Measurements from ENCODE around the gene FGD6. TPM values are rescaled to one million over a fixed set of nuclear protein-coding genes. Genes with fewer than 3 reads are reported as not detected.

FGD6 gene
- total and polyA plus RNA-seq, 2 donors: 3.7 to 20.4 TPM

DNA sequence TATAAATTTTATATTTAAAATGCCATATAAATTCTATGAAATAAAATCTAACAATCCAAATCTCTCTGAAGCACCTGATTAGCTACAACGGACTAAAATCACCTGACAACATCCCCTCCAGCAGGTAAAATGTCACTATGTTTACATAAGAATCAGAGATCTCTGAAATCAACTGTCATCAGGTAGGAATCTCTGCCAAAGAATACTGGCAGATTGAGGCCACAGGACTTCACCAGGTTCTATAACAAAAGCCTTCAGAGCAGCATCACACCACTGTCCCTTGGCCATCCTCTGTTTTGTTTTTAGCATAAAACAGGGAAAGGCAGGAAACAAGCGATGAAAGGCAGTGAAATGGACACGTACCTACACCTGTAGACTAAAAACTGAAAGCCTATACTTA lies 22.1 kb downstream of the FGD6 start:
- 91% methylated on average over 3 of the region's 3 CpGs for WGBS
- DNase-seq (ENCODE audit: extremely low spot score): no peak
- Histone ChIP-seq H3K36me3 (ENCODE audit: insufficient read depth) (no peaks in the 10 kb centered on the region), H3K4me3 (ENCODE audit: low read depth, low read length) (no peak overlapping the region), H3K27ac (ENCODE audit: low read depth) (no peak overlapping the region), H3K4me1 (ENCODE audit: insufficient read depth) (no peaks in the 10 kb centered on the region)

DNA sequence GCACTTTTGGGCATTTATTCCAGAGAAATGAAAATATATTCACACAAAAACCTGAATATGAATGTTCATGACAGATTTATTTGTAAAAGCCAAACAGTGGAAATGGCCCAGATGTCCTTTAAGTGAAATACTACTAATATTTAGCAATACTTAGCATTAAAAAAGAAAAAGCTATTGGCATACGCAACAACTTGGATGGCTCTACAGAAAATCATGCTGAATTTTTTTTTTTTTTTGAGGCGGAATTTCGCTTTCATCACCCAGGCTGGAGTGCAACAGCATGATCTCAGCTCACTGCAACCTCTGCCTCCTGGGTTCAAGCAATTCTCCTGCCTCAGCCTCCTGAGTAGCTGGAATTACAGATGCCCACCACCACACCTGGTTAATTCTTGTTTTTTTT lies 24.1 kb downstream of the FGD6 start:
- Histone ChIP-seq H3K4me3 (ENCODE audit: low read depth, low read length) (no peak overlapping the region), H3K36me3 (ENCODE audit: insufficient read depth) (no peaks in the 10 kb centered on the region), H3K27ac (ENCODE audit: low read depth) (no peak overlapping the region), H3K4me1 (ENCODE audit: insufficient read depth) (no peaks in the 10 kb centered on the region)
- no peak for DNase-seq (ENCODE audit: extremely low spot score)
- 90% methylated on average over 3 of the region's 3 CpGs for WGBS

DNA sequence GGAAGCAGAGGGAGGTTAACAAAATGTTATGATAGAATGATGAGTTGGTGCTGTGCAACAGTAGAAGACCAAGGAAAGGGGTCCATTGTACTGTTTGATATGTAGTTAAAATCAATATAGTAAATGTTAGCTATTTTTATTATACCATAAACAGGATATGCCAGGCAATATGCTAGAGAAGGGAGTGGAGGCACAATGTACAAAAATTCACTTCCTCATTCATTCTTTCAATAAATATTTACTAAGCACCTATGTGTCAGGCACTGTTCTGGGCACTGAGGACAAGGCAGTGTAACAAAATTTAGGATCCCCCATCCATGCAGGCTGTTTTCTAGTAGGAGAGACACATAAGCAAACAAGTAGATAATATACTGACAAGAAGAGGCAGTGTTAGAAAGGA lies 25.0 kb downstream of the FGD6 start:
- Histone ChIP-seq H3K36me3 (ENCODE audit: insufficient read depth) (no peaks in the 10 kb centered on the region), H3K27ac (ENCODE audit: low read depth) (no peak overlapping the region), H3K4me3 (ENCODE audit: low read depth, low read length) (no peak overlapping the region), H3K4me1 (ENCODE audit: insufficient read depth) (no peaks in the 10 kb centered on the region)
- no peak for DNase-seq (ENCODE audit: extremely low spot score)

DNA sequence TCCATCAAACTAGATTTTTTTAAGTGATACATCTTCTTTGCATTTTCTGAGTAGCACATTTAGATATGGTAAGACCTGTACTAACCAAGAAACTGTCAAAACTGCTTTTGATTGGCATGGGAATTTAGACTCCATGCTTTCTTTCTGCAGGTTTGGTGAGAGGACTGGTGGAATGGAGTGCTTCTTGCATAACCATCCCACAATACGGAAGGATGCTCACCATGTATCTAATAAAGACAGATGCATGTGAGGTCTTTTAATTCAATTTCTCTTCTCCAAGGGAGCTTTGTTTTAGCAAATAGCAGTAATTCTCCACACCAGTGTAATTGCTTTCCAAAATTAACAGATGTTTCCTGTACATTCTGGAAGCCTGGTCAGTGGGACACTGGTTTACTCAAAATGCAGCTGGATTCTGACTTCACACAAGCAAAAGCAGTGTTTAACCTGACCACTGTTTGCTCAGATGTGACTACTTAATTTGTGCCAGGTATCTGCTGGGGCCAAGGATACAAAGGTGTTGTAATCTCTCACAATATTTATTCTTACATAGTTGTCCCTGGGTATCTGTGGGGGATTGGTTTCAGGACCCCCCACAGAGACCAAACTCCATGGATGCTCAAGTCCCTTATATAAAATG lies 26.1 kb downstream of the FGD6 start:
- no peak for DNase-seq (ENCODE audit: extremely low spot score)
- 62% methylated on average over 1 of the region's 1 CpG for WGBS
- Histone ChIP-seq H3K36me3 (ENCODE audit: insufficient read depth) (no peaks in the 10 kb centered on the region), H3K4me3 (ENCODE audit: low read depth, low read length) (no peak overlapping the region), H3K27ac (ENCODE audit: low read depth) (no peak overlapping the region), H3K4me1 (ENCODE audit: insufficient read depth) (no peaks in the 10 kb centered on the region)

DNA sequence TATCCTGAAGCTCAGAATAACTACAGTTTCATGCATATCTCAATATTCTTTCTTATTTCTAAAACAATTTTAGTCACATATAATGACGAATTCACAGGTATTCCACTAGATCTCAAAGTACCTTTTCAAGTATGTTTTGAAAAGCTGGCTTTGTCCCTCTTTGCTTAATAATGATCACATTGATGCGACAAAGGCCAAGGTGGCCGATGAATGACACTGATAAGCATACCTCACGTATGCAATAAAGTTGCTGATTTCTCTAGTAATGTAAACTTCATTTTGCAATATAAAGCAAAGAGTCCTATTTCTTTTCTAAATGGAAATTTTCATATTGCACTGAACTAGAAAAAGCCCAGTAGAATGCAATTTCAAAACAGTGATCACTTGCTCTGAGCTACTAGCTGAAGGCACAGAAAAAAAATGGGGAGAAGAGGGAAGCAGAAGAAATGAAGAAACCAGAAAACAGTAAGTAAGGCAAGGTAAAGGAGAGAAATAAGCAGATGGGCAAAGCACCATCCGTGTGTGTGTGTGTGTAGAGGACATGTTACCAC lies 29.3 kb downstream of the FGD6 start:
- Histone ChIP-seq H3K4me1 (ENCODE audit: insufficient read depth) (no peaks in the 10 kb centered on the region), H3K36me3 (ENCODE audit: insufficient read depth) (no peaks in the 10 kb centered on the region), H3K27ac (ENCODE audit: low read depth) (no peak overlapping the region), H3K4me3 (ENCODE audit: low read depth, low read length) (no peak overlapping the region)
- 78% methylated on average over 5 of the region's 5 CpGs for WGBS
- no peak for DNase-seq (ENCODE audit: extremely low spot score)

DNA sequence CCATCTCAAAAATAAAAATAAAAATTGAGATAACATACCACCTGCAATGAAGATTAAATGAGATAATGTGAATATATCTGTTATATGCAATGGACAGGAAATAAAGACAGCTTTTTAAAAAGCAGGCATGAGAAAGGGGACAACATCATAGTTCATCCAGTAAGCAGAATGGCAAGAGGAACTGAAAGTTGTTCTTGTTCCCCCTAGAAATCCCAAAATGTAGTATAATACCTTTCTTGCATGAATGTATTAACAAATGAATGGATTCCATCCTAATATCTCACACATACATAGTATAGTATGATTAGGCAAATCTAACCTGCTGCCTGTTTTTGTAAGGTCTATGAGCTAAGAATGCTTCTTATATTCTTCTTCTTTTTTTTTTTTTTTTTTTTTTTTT lies 31.4 kb downstream of the FGD6 start:
- Histone ChIP-seq H3K36me3 (ENCODE audit: insufficient read depth) (no peaks in the 10 kb centered on the region), H3K27ac (ENCODE audit: low read depth) (no peak overlapping the region), H3K4me1 (ENCODE audit: insufficient read depth) (no peaks in the 10 kb centered on the region), H3K4me3 (ENCODE audit: low read depth, low read length) (no peak overlapping the region)
- DNase-seq (ENCODE audit: extremely low spot score): no peak

DNA sequence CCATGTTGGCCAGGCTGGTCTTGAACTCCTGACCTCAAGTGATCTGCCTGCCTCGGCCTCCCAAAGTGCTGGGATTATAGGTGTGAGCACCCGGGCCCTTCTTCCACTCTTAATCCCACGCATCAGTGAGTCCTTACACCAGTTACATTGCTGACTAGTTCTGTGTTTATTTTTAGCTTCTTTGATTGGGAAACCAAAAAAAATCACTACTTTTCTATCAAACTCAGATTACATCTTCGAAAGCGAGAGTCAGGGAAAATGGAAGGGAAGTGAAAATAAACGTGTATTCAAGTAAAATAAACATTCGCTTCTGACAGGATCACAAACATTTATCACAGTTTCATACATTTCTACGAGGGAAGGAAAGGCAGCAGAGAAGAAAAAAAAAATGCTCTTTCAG lies 32.2 kb downstream of the FGD6 start:
- H3K36me3 ChIP-seq (ENCODE audit: insufficient read depth): no peaks in the 10 kb centered on the region
- no peak overlapping the region for H3K4me3 ChIP-seq (ENCODE audit: low read depth, low read length)
- no peak for DNase-seq (ENCODE audit: extremely low spot score)
- H3K27ac ChIP-seq (ENCODE audit: low read depth): no peak overlapping the region
- WGBS: 85% methylated on average over 8 of the region's 8 CpGs
- no peaks in the 10 kb centered on the region for H3K4me1 ChIP-seq (ENCODE audit: insufficient read depth)

DNA sequence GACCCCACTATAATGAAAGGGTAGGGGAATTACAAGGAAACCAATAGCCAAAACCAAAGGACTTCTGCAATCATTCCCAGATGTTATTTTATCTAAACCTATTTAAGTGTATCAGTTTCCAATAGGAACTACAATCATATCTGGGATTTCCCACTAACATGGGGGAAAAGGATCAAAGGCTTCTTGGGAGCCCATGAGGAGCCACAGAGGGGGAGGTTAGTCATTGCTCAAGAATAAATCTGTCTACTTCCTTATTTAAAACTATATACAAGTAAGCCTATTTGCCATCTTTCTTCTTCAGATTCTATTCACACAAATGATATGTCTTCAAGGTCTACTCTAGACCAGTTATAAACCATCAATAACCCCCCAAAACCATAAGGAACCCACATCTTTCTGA lies 33.1 kb downstream of the FGD6 start:
- no peak overlapping the region for H3K4me3 ChIP-seq (ENCODE audit: low read depth, low read length)
- no peak overlapping the region for H3K27ac ChIP-seq (ENCODE audit: low read depth)
- no peaks in the 10 kb centered on the region for H3K4me1 ChIP-seq (ENCODE audit: insufficient read depth)
- H3K36me3 ChIP-seq (ENCODE audit: insufficient read depth): no peaks in the 10 kb centered on the region
- no peak for DNase-seq (ENCODE audit: extremely low spot score)

DNA sequence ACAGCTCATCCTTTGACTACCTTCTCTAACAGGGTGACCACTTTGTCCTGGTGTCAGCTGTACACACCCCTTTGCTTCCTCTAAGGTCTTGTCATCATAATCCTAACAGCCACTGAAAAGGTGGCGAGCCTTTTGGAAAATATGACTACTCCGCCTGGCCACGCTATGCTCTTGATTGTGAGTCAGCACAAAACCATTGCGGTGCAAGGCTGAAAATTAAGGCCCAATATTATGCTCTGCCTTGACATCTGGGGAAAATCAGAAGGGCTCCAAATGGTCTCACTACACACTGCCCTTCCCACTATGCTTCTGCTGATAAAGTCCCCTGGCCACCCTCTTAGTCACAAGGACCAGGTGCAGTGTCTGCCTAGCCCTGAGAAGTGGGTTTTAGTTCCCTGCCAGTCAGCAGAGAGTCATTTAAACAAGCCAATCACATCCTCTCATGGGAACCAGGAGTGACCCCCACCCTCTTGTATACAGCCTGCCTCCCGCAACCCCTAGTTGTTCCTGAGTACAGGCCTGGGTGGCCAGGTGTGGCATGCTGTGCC lies 34.3 kb downstream of the FGD6 start:
- WGBS: 76% methylated on average over 5 of the region's 5 CpGs
- Histone ChIP-seq H3K4me3 (ENCODE audit: low read depth, low read length) (no peak overlapping the region), H3K27ac (ENCODE audit: low read depth) (no peak overlapping the region), H3K36me3 (ENCODE audit: insufficient read depth) (no peaks in the 10 kb centered on the region), H3K4me1 (ENCODE audit: insufficient read depth) (no peaks in the 10 kb centered on the region)
- no peak for DNase-seq (ENCODE audit: extremely low spot score)

DNA sequence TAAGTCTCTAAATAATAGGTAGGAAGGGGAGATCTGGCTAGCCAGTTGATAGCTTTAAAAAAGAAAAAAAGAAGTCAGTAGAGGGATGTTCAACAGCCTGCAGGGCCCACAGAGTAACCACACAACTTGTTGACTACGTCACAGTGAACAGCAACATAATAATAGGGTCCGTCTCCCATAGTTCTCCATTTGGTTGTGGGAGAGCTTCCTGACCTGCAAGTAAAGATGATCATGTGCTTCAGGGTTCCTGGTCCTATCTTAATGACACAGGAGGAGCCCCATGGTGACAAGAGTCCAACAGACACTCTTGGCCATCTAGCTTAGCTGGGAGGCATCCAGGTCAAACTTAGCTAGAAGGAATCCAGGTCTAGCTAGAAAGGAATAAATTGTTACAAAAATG lies 36.2 kb downstream of the FGD6 start:
- H3K36me3 ChIP-seq (ENCODE audit: insufficient read depth): no peaks in the 10 kb centered on the region
- WGBS: 80% methylated on average over 2 of the region's 2 CpGs
- no peak overlapping the region for H3K27ac ChIP-seq (ENCODE audit: low read depth)
- DNase-seq (ENCODE audit: extremely low spot score): no peak
- H3K4me1 ChIP-seq (ENCODE audit: insufficient read depth): no peaks in the 10 kb centered on the region
- no peak overlapping the region for H3K4me3 ChIP-seq (ENCODE audit: low read depth, low read length)

DNA sequence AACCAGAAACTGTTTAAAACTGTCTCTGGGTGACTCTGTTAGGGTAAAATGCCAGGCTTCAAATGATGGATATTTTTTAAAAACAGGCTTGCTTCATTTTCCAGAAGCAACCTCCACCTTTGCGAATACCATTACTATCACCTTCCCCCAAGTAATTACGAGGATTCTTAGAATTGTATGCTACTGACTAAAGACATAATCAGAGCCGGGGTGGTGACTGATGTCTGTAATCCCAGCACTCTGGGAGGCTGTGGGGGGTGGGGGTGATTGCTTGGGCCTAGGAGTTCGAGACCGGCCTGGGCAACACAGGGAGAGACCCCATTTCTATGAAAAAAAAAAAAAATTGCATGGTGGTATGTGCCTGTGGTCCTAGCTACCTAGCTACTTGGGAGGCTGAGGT lies 38.3 kb downstream of the FGD6 start:
- H3K4me1 ChIP-seq (ENCODE audit: insufficient read depth): no peaks in the 10 kb centered on the region
- 75% methylated on average over 5 of the region's 5 CpGs for WGBS

DNA sequence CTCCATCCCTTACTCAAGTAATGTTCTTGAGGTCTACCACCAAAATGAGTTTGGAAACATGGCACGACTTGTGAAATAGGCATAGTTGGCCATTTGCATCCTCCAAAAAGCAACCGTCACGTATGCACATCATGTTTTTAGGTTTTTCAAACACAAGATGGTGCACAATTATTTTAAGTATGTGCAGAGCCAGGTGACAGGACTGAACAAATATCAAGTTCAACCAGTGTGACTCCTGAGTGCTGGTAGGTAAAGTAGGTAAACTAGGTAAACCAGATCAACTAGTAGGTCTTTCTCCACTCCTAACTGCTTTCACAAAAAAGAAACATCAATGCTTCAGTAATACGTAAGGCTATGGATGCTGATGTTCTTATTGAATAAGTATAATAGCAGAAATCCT lies 39.1 kb downstream of the FGD6 start:
- H3K36me3 ChIP-seq (ENCODE audit: insufficient read depth): no peaks in the 10 kb centered on the region
- no peak overlapping the region for H3K27ac ChIP-seq (ENCODE audit: low read depth)
- WGBS: 85% methylated on average over 4 of the region's 4 CpGs
- no peaks in the 10 kb centered on the region for H3K4me1 ChIP-seq (ENCODE audit: insufficient read depth)
- H3K4me3 ChIP-seq (ENCODE audit: low read depth, low read length): no peak overlapping the region
- no peak for DNase-seq (ENCODE audit: extremely low spot score)

More for the DNA sequence above, 38.3 kb downstream of the FGD6 start:
- no peak for DNase-seq (ENCODE audit: extremely low spot score)
- H3K4me3 ChIP-seq (ENCODE audit: low read depth, low read length): no peak overlapping the region
- no peaks in the 10 kb centered on the region for H3K36me3 ChIP-seq (ENCODE audit: insufficient read depth)
- H3K27ac ChIP-seq (ENCODE audit: low read depth): no peak overlapping the region

DNA sequence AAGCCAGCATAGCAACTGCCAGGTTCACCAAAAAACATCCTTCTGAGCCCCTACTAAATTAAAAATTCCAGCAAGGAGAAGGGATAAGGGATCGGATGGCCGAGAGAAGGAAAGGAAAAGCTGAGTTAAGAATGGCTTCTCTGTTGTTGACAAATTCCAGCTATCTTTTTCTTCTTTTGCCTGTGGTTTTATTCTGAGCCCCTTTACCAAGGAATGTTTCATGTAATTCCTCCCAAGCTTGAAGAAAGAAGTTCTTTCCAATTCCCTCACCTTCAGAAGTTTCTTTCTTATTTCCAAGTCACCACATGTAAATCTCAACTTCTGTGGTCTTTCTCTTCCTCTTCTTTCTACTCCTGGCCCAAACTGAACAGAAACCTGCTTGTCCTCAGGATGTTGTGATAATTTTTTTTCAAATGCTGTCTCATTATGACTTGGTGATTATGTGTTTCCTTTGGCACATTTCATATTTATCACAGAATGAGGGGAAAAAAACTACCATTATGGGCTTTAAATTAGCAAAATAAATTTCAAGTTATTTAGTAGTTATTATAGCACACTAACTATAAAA lies 40.0 kb downstream of the FGD6 start:
- WGBS: 88% methylated on average over 2 of the region's 2 CpGs

DNA sequence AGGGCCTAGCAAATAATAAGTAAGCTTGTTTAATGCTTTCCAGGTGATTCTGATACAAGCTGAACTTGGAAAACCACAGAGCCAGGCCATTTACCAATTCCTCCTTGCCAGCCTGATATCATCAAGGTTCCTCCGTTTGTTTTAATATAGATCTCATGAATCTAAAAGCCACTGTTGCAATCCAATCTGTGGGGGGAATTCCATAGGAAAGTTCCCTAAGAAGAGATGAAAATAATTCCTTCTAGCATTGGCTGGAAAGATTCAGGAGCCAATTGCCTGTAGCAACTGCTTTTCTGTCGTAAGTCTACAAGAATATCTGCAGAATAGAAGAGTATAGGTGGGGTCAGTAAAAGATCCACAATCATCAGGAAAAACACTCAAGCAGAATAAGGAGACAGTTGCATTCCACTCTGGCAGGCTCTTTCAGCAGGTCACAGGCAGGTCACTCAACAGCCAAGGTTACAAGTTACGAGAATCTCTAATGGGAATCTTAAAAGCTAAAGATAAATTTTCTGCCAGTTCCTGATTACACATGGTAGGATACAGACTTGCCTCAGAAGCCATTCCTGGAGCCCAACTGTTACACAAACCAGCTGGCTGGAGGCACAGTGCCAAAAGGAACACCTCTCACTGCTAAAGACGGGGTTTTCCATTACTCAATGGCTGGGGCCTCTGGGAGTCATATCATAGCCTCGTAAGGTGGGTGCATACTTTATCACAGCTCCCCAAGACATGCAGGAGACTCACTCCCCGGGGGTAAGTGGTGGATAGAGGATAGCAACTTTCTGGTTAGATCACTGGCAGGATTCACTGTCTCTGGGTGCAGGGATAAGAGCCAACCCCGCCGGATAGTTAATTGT lies 43.6 kb downstream of the FGD6 start:
- H3K4me3 ChIP-seq (ENCODE audit: low read depth, low read length): no peak overlapping the region
- peaks cover 2% of the 10 kb centered on the region for H3K4me1 ChIP-seq (ENCODE audit: insufficient read depth)
- H3K27ac ChIP-seq (ENCODE audit: low read depth): no peak overlapping the region
- H3K36me3 ChIP-seq (ENCODE audit: insufficient read depth): no peaks in the 10 kb centered on the region
- DNase-seq (ENCODE audit: extremely low spot score): peak; percentile 61
- 20% methylated on average over 8 of the region's 8 CpGs for WGBS

More for the DNA sequence above, 40.0 kb downstream of the FGD6 start:
- H3K27ac ChIP-seq (ENCODE audit: low read depth): no peak overlapping the region
- peaks cover 2% of the 10 kb centered on the region for H3K4me1 ChIP-seq (ENCODE audit: insufficient read depth)
- DNase-seq (ENCODE audit: extremely low spot score): no peak
- no peaks in the 10 kb centered on the region for H3K36me3 ChIP-seq (ENCODE audit: insufficient read depth)
- no peak overlapping the region for H3K4me3 ChIP-seq (ENCODE audit: low read depth, low read length)

All from urinary bladder (tissue), 4 donors.